GM23248 (cell line): Measurements from ENCODE around the gene CRACR2A. TPM values are rescaled to one million over a fixed set of nuclear protein-coding genes. Genes with fewer than 3 reads are reported as not detected.
A peak's percentile ranks its signal among the peaks of the same experiment; 100 is the strongest.

Source experiments
- DNase-seq: peaks from one replicate; pipeline ENCODE4 v3.0.0-alpha.2; 2015
- H2AFZ ChIP-seq: fragments of 200-600 bp; sonication (generic); 2 replicates; pipeline ENCODE4 v1.6.1; 2016; ENCODE audit warnings: antibody characterized with exemption
- H3F3A ChIP-seq: fragments of 200-600 bp; sonication (generic); 2 replicates; pipeline ENCODE4 v1.6.1; 2016; ENCODE audit warnings: mild to moderate bottlenecking, antibody characterized with exemption, mixed run types; ENCODE audit not compliant: insufficient read depth
- H3K27ac ChIP-seq: fragments of 200-600 bp; sonication (generic); 2 replicates; pipeline ENCODE4 v1.5.1; 2016; ENCODE audit warnings: mild to moderate bottlenecking
- H3K27me3 ChIP-seq: fragments of 200-600 bp; sonication (generic); replicated peaks from 2 replicates; pipeline ENCODE4 v1.6.1; 2016; ENCODE audit warnings: mild to moderate bottlenecking; ENCODE audit not compliant: insufficient read depth
- H3K36me3 ChIP-seq: fragments of 200-600 bp; sonication (generic); 2 replicates; pipeline ENCODE4 v1.6.1; 2016; ENCODE audit warnings: low read depth, mild to moderate bottlenecking
- H3K4me1 ChIP-seq: fragments of 200-600 bp; sonication (generic); 2 replicates; pipeline ENCODE4 v1.6.1; 2016; ENCODE audit warnings: mild to moderate bottlenecking; ENCODE audit not compliant: insufficient read depth
- H3K4me2 ChIP-seq: fragments of 200-600 bp; sonication (generic); one replicate; pipeline ENCODE4 v1.6.1; 2016; ENCODE audit warnings: mild to moderate bottlenecking; ENCODE audit not compliant: unreplicated experiment
- H3K4me3 ChIP-seq: fragments of 200-600 bp; sonication (generic); 2 replicates; pipeline ENCODE4 v1.5.1; 2016; ENCODE audit warnings: mild to moderate bottlenecking
- H3K79me2 ChIP-seq: fragments of 200-600 bp; sonication (generic); 2 replicates; pipeline ENCODE4 v1.6.1; 2016; ENCODE audit warnings: mild to moderate bottlenecking; ENCODE audit not compliant: insufficient read depth
- H3K9ac ChIP-seq: fragments of 200-600 bp; sonication (generic); 2 replicates; pipeline ENCODE4 v1.6.1; 2016; ENCODE audit warnings: mild to moderate bottlenecking
- H3K9me2 ChIP-seq: fragments of 200-600 bp; sonication (generic); 2 replicates; pipeline ENCODE4 v1.6.1; 2016; ENCODE audit warnings: mixed run types, mild to moderate bottlenecking, moderate library complexity; ENCODE audit not compliant: insufficient read depth
- H3K9me3 ChIP-seq: fragments of 200-600 bp; sonication (generic); one replicate; pipeline ENCODE4 v1.6.1; 2017; ENCODE audit warnings: low read depth
- H4K20me1 ChIP-seq: fragments of 200-600 bp; sonication (generic); 2 replicates; pipeline ENCODE4 v1.6.0; 2016; ENCODE audit not compliant: insufficient read depth
- EZH2 ChIP-seq: fragments of 200-600 bp; sonication (generic); IDR thresholded peaks from 2 replicates; pipeline ENCODE4 v1.6.1; 2018; ENCODE audit warnings: antibody characterized with exemption, mild to moderate bottlenecking; ENCODE audit not compliant: insufficient read depth, poor library complexity, severe bottlenecking
- EZH2phosphoT487 ChIP-seq: fragments of 200-600 bp; sonication (generic); IDR thresholded peaks from 2 replicates; pipeline ENCODE4 v1.6.1; 2018; ENCODE audit warnings: antibody characterized with exemption, moderate library complexity, mild to moderate bottlenecking, low read depth; ENCODE audit not compliant: insufficient read depth
- WGBS, 2 experiments: methylation state at CpG; one replicate each; pipeline ENCODE4 v1.1.6; 2015 to 2017; ENCODE audit warnings: low lambda C conversion rate in 2 of 2, low coverage in 1 of 2; ENCODE audit errors: missing lambda C conversion rate in 2 of 2; 5-methylcytosine and 5-hydroxymethylcytosine counted together
- in situ Hi-C: fragments of 300-500 bp; cut with MboI; formaldehyde crosslinking; loops from 2 replicates; pipeline ENCODE4 v1.15.0; 2020
- polyA plus RNA-seq: library from polyadenylated mRNA; unstranded; fragments of >200 nt; fragmentation: Nextera tagmentation; extraction: Ambion mirVana; gene quantifications from 2 replicates; pipeline ENCODE4 v1.2.1, GENCODE V29; 2016
- total RNA-seq: library from RNA; depleted of rRNA; stranded (reverse); fragments of >200 nt; shearing (Covaris generic); gene quantifications from 2 replicates; pipeline ENCODE4 v1.2.3, GENCODE V29; 2014

CRACR2A gene
- total and polyA plus RNA-seq, 2 experiments from 2014 or later = 1.9 to 2.5 TPM

DNA sequence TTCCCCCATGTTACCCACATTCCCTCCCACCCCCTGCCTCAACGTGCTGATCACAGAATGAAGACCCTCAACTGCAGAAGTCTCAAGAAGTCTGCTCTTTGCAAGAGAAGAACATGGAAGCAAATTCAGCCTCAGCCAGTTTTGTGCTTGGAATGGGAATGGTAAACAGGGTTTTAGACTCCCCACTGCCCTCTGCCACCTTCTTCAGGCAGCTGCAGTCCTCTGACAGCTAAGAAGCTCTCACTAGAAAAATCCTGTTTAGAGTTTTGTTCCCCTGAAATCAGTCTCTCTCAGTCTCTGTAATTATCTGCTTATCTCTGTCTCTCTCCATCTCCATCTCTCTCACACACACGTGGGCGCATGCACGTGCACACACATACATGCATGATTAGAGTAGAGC lies 85.4 kb downstream of the CRACR2A start:
- no peak for TF ChIP-seq EZH2phosphoT487
- no peak for TF ChIP-seq EZH2
- Histone ChIP-seq H3K27me3 (no peaks in the 10 kb centered on the region), H3K9ac (no peak overlapping the region), H2AFZ (no peak overlapping the region), H3K4me3 (no peak overlapping the region), H3K36me3 (no peaks in the 10 kb centered on the region), H3F3A (peaks cover 4% of the 10 kb centered on the region; the same call in 1 of the 2 replicates), H3K9me2 (no peaks in the 10 kb centered on the region), H3K4me2 (no peak overlapping the region), H3K4me1 (peaks cover 9% of the 10 kb centered on the region; the same call in 1 of the 2 replicates), H3K27ac (no peak overlapping the region), H4K20me1 (no peaks in the 10 kb centered on the region), H3K9me3 (no peaks in the 10 kb centered on the region), H3K79me2 (no peaks in the 10 kb centered on the region)
- DNase-seq = no peak
- in situ Hi-C loops = no loop called here
- 75 to 78% methylated on average over 4 of the region's 4 CpGs for WGBS, 2 experiments

DNA sequence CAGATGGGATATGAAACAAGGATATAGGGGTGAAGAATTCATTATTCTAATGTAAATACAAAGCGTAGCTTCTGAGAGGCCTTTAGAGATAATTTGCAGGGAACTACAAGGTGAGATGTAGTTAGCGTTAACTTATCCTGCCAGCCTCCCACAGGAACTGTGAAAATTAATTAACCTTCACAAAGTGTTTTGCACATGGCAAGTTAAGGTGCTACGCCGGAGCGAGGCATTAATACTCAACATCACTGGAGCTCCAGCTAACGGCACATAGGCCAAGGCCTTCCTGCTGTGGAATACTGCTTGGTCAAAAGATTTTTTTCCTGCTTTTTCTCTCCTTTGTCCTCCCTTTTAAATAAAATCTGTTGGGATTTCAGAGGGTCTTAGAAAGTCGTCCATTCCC lies 86.5 kb downstream of the CRACR2A start:
- in situ Hi-C loops = no loop called here
- H4K20me1 ChIP-seq = no peaks in the 10 kb centered on the region
- H2AFZ ChIP-seq = no peak overlapping the region

DNA sequence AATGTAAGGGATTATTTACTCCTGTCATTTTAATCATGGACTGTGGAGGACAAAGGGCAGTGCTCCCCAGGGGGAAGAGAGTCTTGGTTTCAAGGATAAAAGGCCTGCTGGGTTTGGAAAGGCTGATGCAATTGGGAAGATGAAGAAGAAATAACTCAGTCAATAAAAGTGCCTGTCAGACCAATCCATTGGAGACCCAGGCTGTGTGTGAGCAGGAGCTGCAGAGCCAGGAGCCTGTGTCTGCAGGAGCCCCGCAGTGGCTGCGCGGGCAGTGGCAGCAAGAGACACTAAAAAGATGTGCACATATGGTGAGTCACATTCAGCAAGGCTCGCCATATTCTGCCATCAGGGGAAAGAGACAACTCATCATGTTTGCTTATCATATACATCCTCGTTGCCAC lies 90.4 kb downstream of the CRACR2A start:
- no peaks in the 10 kb centered on the region for H3K9me3 ChIP-seq
- H3K4me1 ChIP-seq = no peaks in the 10 kb centered on the region
- H3K4me2 ChIP-seq = no peak overlapping the region
- in situ Hi-C loops = no loop called here
- no peak overlapping the region for H3K27ac ChIP-seq
- TF ChIP-seq EZH2phosphoT487 (no peak), EZH2 (no peak)
- no peaks in the 10 kb centered on the region for H3K79me2 ChIP-seq
- H2AFZ ChIP-seq = no peak overlapping the region
- H4K20me1 ChIP-seq = no peaks in the 10 kb centered on the region
- H3F3A ChIP-seq = no peaks in the 10 kb centered on the region
- H3K9ac ChIP-seq = no peak overlapping the region
- no peaks in the 10 kb centered on the region for H3K36me3 ChIP-seq
- H3K9me2 ChIP-seq = no peaks in the 10 kb centered on the region
- no peaks in the 10 kb centered on the region for H3K27me3 ChIP-seq
- DNase-seq = peak; percentile 19
- 77 to 84% methylated on average over 5 of the region's 5 CpGs for WGBS, 2 experiments
- no peak overlapping the region for H3K4me3 ChIP-seq

More for the DNA sequence above, 86.5 kb downstream of the CRACR2A start:
- Histone ChIP-seq H3K79me2 (no peaks in the 10 kb centered on the region), H3K9me3 (no peaks in the 10 kb centered on the region), H3K9ac (no peak overlapping the region), H3K27me3 (no peaks in the 10 kb centered on the region), H3F3A (peaks cover 4% of the 10 kb centered on the region; the same call in 1 of the 2 replicates), H3K4me1 (peaks cover 9% of the 10 kb centered on the region; the same call in 1 of the 2 replicates), H3K36me3 (no peaks in the 10 kb centered on the region), H3K4me3 (no peak overlapping the region), H3K9me2 (no peaks in the 10 kb centered on the region), H3K27ac (no peak overlapping the region), H3K4me2 (no peak overlapping the region)
- DNase-seq = no peak
- TF ChIP-seq EZH2 (no peak), EZH2phosphoT487 (no peak)
- 91 to 92% methylated on average over 7 of the region's 7 CpGs for WGBS, 2 experiments

GRCh38 chr12:3661028-3661427 lies 91.9 kb downstream of the CRACR2A start:
- Histone ChIP-seq H3K4me1 (no peaks in the 10 kb centered on the region), H3K79me2 (no peaks in the 10 kb centered on the region), H3K9me2 (no peaks in the 10 kb centered on the region), H3K9ac (no peak overlapping the region), H3K27ac (no peak overlapping the region), H3K36me3 (no peaks in the 10 kb centered on the region), H3F3A (no peaks in the 10 kb centered on the region), H3K4me2 (no peak overlapping the region), H4K20me1 (no peaks in the 10 kb centered on the region), H3K9me3 (no peaks in the 10 kb centered on the region), H2AFZ (no peak overlapping the region), H3K4me3 (no peak overlapping the region), H3K27me3 (no peaks in the 10 kb centered on the region)
- in situ Hi-C loops = no loop called here
- no peak for DNase-seq
- TF ChIP-seq EZH2 (no peak), EZH2phosphoT487 (no peak)
- 94 to 96% methylated on average over 1 of the region's 1 CpG for WGBS, 2 experiments
